HG02970 (cell line): ENCODE results near the gene ING5.
"Not testable (repeated sequence)": the region's sequence is repeated elsewhere in the genome, so short reads cannot be mapped to it uniquely, and the experiment has no call there.

ENCODE experiments used
- ATAC-seq: cut with Tn5 transposase; IDR thresholded peaks from one replicate; pipeline ENCODE4 v1.9.1; 2021; ENCODE audit warnings: mild to moderate bottlenecking, moderate library complexity, moderate number of reproducible peaks; ENCODE audit not compliant: unreplicated experiment, low FRiP score

The ING5 gene

GRCh38 chr2:241755777-241756176 is 53.9 kb downstream of the ING5 start:
- ATAC-seq: no peak

GRCh38 chr2:241759067-241759807 is 57.4 kb downstream of the ING5 start:
- no peak for ATAC-seq

DNA sequence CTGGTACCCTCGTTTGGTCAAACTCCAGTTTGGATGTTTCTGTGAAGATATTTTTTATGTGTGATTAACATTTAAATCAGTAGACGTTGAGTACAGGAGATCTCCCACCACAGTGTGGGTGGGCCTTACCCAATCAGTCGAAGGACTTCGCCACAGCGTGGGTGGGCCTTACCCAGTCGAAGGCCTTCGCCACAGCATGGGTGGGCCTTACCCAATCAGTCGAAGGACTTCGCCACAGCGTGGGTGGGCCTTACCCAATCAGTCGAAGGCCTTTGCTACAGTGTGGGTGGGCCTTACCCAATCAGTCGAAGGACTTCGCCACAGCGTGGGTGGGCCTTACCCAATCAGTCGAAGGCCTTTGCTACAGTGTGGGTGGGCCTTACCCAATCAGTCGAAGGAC is 58.1 kb downstream of the ING5 start:
- not testable (repeated sequence) for ATAC-seq

DNA sequence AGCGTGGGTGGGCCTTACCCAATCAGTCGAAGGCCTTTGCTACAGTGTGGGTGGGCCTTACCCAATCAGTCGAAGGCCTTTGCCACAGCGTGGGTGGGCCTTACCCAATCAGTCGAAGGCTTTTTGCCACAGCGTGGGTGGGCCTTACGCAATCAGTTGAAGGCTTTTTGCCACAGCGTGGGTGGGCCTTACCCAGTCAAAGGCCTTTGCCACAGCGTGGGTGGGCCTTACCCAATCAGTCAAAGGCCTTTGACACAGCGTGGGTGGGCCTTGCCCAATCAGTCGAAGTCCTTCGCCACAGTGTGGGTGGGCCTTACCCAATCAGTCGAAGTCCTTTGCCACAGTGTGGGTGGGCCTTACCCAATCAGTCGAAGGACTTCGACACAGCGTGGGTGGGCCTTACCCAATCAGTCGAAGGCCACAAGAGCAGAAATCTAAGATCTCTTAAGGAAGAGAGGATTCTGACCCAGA is 58.5 kb downstream of the ING5 start:
- ATAC-seq: no peak

- ATAC-seq: no peak
Observed at GRCh38 chr2:241762321-241762932, 60.6 kb downstream of the ING5 start.

DNA sequence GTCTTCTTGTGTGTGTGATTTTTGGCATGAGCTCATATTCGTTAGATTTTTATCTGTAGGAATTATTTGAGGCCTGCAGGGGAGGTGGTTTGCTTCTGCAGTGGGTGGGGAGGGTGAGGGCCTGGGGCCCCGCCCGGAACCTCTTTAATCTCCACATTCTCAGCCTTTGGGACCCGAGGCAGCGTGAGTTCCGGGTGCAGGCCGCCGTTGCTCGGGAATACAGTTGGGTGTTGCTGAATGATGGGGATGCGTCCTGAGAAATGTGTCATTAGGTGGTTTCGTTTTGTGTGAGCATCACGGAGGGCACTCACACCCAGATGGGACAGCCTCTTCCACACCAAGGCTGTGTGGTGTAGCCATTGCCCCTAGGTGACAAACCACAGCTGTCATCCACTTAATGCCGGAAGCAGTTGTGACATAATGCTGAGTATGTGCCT is 61.1 kb downstream of the ING5 start:
- no peak for ATAC-seq

DNA sequence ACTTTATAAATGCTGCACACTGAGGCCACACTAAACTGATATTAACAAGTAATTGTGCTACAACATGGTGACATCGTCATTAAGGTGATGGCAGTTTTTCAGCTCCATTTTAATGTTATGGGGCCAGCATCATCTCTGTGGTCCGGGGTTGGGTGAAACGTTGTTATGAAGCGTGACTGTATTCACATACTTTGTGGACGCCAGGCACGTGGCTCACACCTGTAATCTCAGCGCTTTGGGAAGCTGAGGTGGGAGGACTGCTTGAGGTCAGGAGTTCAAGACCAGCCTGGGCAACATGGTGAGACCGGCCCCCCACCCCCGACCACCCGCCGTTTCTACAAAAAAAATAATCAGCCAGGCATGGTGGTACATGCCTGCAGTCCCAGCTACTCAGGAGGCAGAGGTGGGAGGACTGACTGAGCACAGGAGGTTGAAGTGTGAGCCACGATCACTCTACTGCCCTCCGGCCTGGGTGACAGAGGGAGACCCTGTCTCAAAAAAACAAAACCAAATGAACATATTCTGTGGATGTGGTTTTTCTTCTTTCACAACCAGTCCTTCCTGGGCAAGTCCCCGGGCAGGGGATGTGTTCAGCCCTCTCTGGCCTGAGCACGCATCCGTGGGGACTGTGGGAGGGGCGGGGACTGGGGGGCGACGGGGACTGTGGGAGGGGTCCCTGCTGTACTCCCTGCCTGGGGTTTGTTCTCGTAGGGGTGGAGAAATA is 61.9 kb downstream of the ING5 start:
- ATAC-seq: no peak

- ATAC-seq: no peak
Observed at GRCh38 chr2:241764275-241765241, 62.7 kb downstream of the ING5 start.

- ATAC-seq: no peak
Observed at GRCh38 chr2:241767464-241768250, 65.8 kb downstream of the ING5 start.

DNA sequence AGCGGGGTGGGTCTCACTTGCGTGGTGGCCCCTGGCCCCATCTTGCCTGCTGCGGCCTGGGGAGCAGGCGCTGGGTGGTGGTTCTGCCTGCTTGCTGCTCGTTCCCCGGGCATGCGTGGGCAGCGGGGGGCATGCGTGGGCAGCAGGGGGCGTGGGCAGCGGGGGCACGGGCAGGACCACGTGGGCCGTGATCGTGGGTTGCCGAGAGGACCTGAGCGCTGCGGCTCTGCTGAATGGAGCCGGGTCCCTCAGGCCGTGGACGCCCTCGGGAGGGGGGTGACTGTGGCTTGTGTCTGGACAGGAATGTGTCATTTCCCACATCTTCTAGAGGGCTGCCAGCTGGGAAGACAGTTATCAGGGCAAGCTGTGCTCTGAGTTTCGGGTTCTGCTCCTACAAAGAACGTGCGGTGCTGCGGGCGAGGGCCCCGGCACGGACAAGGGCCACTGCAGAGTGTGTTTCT is 66.4 kb downstream of the ING5 start:
- ATAC-seq: no peak

- no peak for ATAC-seq
Observed at GRCh38 chr2:241768850-241769249, 67.0 kb downstream of the ING5 start.

GRCh38 chr2:241769819-241770184 is 68.0 kb downstream of the ING5 start:
- ATAC-seq: no peak

DNA sequence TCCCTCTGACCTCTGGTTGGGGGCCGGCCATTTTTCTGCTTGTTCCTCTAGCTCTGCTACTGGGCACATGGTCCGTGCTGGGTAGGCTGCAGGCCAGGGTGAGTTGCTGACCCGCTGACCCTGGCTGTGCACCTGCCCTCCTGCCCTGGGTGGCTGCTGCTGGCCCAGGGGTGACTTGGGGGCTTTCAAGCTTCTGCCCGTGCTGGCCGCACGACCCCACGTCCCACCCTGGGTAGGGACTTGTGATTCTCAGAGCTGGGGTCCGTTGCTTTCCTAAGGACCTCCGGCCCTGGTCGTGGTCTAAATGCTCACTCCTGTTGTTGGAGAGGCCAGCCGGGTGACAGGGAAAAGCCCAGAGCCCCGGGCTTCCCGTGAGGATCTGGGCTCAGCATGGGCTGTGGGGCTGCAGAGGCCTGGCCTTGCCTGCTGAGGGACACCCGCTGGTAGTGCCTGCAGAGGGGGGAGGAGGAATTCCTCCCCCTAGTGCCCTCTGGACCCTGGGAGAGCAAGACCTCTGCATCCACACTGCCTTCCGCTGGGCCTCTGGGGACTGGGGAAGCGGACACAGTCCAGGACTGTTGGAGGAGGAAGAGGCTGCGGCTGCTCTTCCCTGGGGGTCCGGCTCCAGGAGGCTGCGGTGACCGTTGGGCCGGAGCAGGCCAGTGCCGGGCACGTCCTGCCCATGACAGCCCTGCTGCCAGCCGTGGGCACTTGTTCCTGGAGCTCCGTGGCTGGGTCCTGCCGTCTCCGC is 68.5 kb downstream of the ING5 start:
- no peak for ATAC-seq

- no peak for ATAC-seq
Observed at GRCh38 chr2:241770936-241771285, 69.1 kb downstream of the ING5 start.

GRCh38 chr2:241771286-241772062 is 69.6 kb downstream of the ING5 start:
- no peak for ATAC-seq

- ATAC-seq: no peak
Observed at GRCh38 chr2:241772063-241772499, 70.2 kb downstream of the ING5 start.

GRCh38 chr2:241773511-241774418 is 71.9 kb downstream of the ING5 start:
- ATAC-seq: no peak
